Gastroesophageal sphincter (tissue), 4 donors: ENCODE results near the gene USP50. TPM values are rescaled to one million over a fixed set of nuclear protein-coding genes. Genes with fewer than 3 reads are reported as not detected.
"Not testable (repeated sequence)": the region's sequence is repeated elsewhere in the genome, so short reads cannot be mapped to it uniquely, and the experiment has no call there.

Source experiments
- ATAC-seq: fragments of 150-250 bp; one replicate; pipeline ENCODE4 v1.9.1; 2016; ENCODE audit warnings: mild to moderate bottlenecking, moderate library complexity
- H3K27ac ChIP-seq, 4 donors: fragments of 200-600 bp; sonication (generic) in 3 of 4; 1 replicate in 3 of 4; 2 replicates in 1 of 4; pipeline ENCODE4 v1.5.1; 2016 to 2019
- H3K27me3 ChIP-seq: fragments of 200-600 bp; sonication (generic); one replicate; pipeline ENCODE4 v1.5.1; 2019
- H3K36me3 ChIP-seq, 2 donors: fragments of 200-600 bp; sonication (generic); one replicate each; pipeline ENCODE4 v1.5.1; 2019; ENCODE audit warnings: control low read depth in 1 of 2
- H3K4me1 ChIP-seq, 3 donors: fragments of 200-600 bp; sonication (generic); 1 replicate in 2 of 3; 2 replicates in 1 of 3; pipeline ENCODE4 v1.5.1; 2016 to 2019; ENCODE audit warnings: control low read depth in 2 of 3
- H3K4me3 ChIP-seq, 2 donors: fragments of 200-600 bp; sonication (generic); one replicate each; pipeline ENCODE4 v1.5.1; 2019; ENCODE audit warnings: mild to moderate bottlenecking in 1 of 2, moderate library complexity in 1 of 2
- H3K9me3 ChIP-seq, 3 donors: fragments of 200-600 bp; sonication (generic); one replicate each; pipeline ENCODE4 v1.5.1; 2017 to 2019; ENCODE audit warnings: control low read depth in 2 of 3
- EP300 ChIP-seq: sonication (generic); formaldehyde crosslinking; IDR thresholded peaks from one replicate; pipeline ENCODE4 v1.6.1; 2017; ENCODE audit warnings: antibody characterized with exemption, mild to moderate bottlenecking
- POLR2A ChIP-seq, 2 donors: fragments of 450-650 bp; IDR thresholded peaks; one replicate each; pipeline ENCODE4 v1.6.1; 2017; ENCODE audit warnings: antibody characterized with exemption in 2 of 2, mild to moderate bottlenecking in 2 of 2, moderate library complexity in 1 of 2
- POLR2AphosphoS5 ChIP-seq: sonication (generic); formaldehyde crosslinking; IDR thresholded peaks from one replicate; pipeline ENCODE4 v1.6.1; 2017; ENCODE audit warnings: antibody characterized with exemption
- WGBS, 2 donors: methylation state at CpG; one replicate each; pipeline ENCODE4 v1.1.5; 2018; ENCODE audit warnings: low coverage in 1 of 2; 5-methylcytosine and 5-hydroxymethylcytosine counted together
- total RNA-seq, 4 donors: library from RNA; depleted of rRNA; stranded (reverse); fragments of >200 nt; gene quantifications; one replicate each; pipeline ENCODE4 v1.1.0, GENCODE V29; 2016
- TF ChIP-seq, protein P1 (sequence below), 4 experiments: fragments of 200-600 bp in 2 of 4; fragments of 450-650 bp in 2 of 4; sonication (generic) in 1 of 4; IDR thresholded peaks; one replicate each; pipeline ENCODE4 v1.5.1; 2017 to 2019; ENCODE audit warnings: antibody characterized with exemption in 4 of 4, mild to moderate bottlenecking in 2 of 4, moderate library complexity in 2 of 4

USP50 gene
- total RNA-seq, 4 donors from 2014 or later, result 0.94 TPM; not detected in 3

- Histone ChIP-seq H3K36me3 (peaks cover 5 to 93% of the 10 kb centered on the region in 2 donors), H3K4me1 (no peaks in the 10 kb centered on the region), H3K27ac (no peak overlapping the region), H3K9me3 (no peaks in the 10 kb centered on the region), H3K4me3 (no peak overlapping the region), H3K27me3 (no peaks in the 10 kb centered on the region)
- TF ChIP-seq EP300 (no peak), POLR2AphosphoS5 (no peak), POLR2A (IDR thresholded peaks at IDR 0.05) (no peak)
- TF ChIP-seq, protein P1, sequence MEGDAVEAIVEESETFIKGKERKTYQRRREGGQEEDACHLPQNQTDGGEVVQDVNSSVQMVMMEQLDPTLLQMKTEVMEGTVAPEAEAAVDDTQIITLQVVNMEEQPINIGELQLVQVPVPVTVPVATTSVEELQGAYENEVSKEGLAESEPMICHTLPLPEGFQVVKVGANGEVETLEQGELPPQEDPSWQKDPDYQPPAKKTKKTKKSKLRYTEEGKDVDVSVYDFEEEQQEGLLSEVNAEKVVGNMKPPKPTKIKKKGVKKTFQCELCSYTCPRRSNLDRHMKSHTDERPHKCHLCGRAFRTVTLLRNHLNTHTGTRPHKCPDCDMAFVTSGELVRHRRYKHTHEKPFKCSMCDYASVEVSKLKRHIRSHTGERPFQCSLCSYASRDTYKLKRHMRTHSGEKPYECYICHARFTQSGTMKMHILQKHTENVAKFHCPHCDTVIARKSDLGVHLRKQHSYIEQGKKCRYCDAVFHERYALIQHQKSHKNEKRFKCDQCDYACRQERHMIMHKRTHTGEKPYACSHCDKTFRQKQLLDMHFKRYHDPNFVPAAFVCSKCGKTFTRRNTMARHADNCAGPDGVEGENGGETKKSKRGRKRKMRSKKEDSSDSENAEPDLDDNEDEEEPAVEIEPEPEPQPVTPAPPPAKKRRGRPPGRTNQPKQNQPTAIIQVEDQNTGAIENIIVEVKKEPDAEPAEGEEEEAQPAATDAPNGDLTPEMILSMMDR (IDR thresholded peaks at IDR 0.05), result no peak
- WGBS, 2 donors, result 59 to 83% methylated on average over 3 of the region's 3 CpGs
- ATAC-seq, result no peak
Observed at GRCh38 chr15:50500352-50500751, 46.1 kb downstream of the USP50 start.

DNA sequence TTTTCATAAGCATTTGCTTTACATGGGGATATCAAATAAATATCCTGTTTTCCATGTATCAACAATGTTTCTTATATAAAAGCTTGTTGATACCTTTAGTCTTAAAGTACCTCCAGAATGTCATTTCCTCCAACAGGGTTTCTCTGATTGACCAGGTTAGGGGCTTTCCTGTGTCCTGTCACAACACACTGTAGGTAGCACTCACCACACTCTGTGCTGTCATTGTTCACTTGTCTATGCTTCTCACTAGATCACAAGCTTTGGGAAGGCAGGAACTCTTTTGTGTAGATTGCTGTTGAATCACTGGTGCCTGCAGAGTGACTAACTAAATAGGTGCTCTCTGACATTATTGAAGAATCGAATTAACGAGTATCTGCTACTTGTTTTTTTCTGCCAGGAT lies 49.8 kb downstream of the USP50 start:
- no peaks in the 10 kb centered on the region for H3K27me3 ChIP-seq
- H3K36me3 ChIP-seq, result peaks cover 8 to 97% of the 10 kb centered on the region in 2 donors
- TF ChIP-seq POLR2A (IDR thresholded peaks at IDR 0.05), result no peak
- no peak for TF ChIP-seq EP300
- TF ChIP-seq, protein P1 (IDR thresholded peaks at IDR 0.05), result no peak
- TF ChIP-seq POLR2AphosphoS5, result no peak
- no peak overlapping the region for H3K27ac ChIP-seq
- 90 to 97% methylated on average over 2 of the region's 2 CpGs for WGBS, 2 donors
- ATAC-seq, result no peak
- H3K4me1 ChIP-seq, result no peaks in the 10 kb centered on the region
- H3K9me3 ChIP-seq, result no peaks in the 10 kb centered on the region
- no peak overlapping the region for H3K4me3 ChIP-seq

DNA sequence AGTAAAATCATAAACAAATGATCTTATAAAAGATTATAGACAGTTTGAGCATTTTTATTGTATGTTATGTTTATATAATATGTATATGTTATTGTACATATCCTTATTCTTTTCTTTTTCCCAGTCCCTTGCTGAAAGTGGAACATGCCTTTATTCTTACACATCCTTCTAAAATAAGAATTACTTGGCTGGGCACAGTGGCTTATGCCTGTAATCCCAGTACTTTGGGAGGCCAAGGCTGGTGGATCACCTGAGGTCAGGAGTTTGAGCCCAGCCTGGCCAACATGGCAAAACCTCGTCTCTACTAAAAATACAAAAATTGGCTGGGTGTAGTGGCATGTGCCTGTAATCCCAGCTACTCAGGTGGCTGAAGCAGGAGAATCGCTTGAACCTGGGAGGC lies 51.9 kb downstream of the USP50 start:
- peaks cover 6 to 97% of the 10 kb centered on the region in 2 donors for H3K36me3 ChIP-seq
- not testable (repeated sequence) for H3K4me1 ChIP-seq, H3K9me3 ChIP-seq, H3K27me3 ChIP-seq, H3K4me3 ChIP-seq, H3K27ac ChIP-seq, ATAC-seq
- 60 to 83% methylated on average over 2 of the region's 2 CpGs for WGBS, 2 donors

DNA sequence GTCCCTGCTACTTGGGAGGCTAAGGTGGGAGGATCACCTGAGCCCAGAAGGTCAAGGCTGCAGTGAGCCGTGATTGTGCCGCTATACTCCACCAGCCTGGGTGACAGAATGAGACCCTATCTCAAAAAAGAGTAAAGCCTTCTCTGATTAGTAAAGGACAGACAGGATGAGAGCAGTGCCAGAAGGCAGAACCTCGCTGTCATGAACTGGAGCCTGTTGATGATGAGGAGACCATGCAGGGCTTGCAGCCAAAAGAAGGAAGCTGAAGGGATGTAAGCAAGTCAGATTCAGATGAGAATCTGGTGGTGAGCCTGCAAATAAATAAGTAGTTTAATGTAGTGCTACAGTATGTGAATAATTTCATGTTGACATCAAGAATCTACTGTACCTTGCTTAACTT lies 52.8 kb downstream of the USP50 start:
- no peaks in the 10 kb centered on the region for H3K27me3 ChIP-seq
- TF ChIP-seq POLR2AphosphoS5 (no peak), EP300 (no peak), POLR2A (IDR thresholded peaks at IDR 0.05) (no peak)
- TF ChIP-seq, protein P1 (IDR thresholded peaks at IDR 0.05), result no peak
- H3K4me1 ChIP-seq, result no peaks in the 10 kb centered on the region
- H3K9me3 ChIP-seq, result no peaks in the 10 kb centered on the region
- peaks cover 6 to 97% of the 10 kb centered on the region in 2 donors for H3K36me3 ChIP-seq
- H3K27ac ChIP-seq, result no peak overlapping the region
- H3K4me3 ChIP-seq, result no peak overlapping the region
- ATAC-seq, result no peak
- 83 to 86% methylated on average over 1 of the region's 3 CpGs for whole genome bisulfite sequencing, 2 donors

GRCh38 chr15:50487287-50487686 lies 59.2 kb downstream of the USP50 start:
- Histone ChIP-seq H3K4me1 (no peaks in the 10 kb centered on the region), H3K27ac (no peak overlapping the region), H3K36me3 (peaks cover 0 to 89% of the 10 kb centered on the region in 2 donors), H3K27me3 (no peaks in the 10 kb centered on the region), H3K9me3 (no peaks in the 10 kb centered on the region), H3K4me3 (no peak overlapping the region)
- no peak for ATAC-seq
- no peak for TF ChIP-seq POLR2AphosphoS5

- peaks cover 0 to 89% of the 10 kb centered on the region in 2 donors for H3K36me3 ChIP-seq
- 93% methylated on average over 3 of the region's 3 CpGs; no CpG with 5 or more reads in 1 of the 2 donors for whole genome bisulfite sequencing, 2 donors
- no peak overlapping the region for H3K4me3 ChIP-seq
- no peak for ATAC-seq
- no peaks in the 10 kb centered on the region for H3K27me3 ChIP-seq
- H3K9me3 ChIP-seq, result no peaks in the 10 kb centered on the region
- TF ChIP-seq POLR2AphosphoS5, result no peak
- no peak for TF ChIP-seq POLR2A (IDR thresholded peaks at IDR 0.05)
- TF ChIP-seq, protein P1 (IDR thresholded peaks at IDR 0.05), result no peak
- TF ChIP-seq EP300, result no peak
- H3K27ac ChIP-seq, result no peak overlapping the region
- H3K4me1 ChIP-seq, result no peaks in the 10 kb centered on the region
Observed at GRCh38 chr15:50485389-50485788, 61.1 kb downstream of the USP50 start.
